HPDE6-E6E7 (cell line): ENCODE results near the gene CPNE5.

Source experiments
- DNase-seq: peaks from one replicate; pipeline ENCODE4 v3.0.0; 2011; ENCODE audit warnings: missing footprints; ENCODE audit errors: extremely low spot score

The CPNE5 gene

GRCh38 chr6:36745836-36746235 is 93.4 kb downstream of the CPNE5 start:
- DNase-seq, result no peak

GRCh38 chr6:36745283-36745682 is 94.0 kb downstream of the CPNE5 start:
- DNase-seq, result no peak

GRCh38 chr6:36744304-36744673 is 95.0 kb downstream of the CPNE5 start:
- no peak for DNase-seq

GRCh38 chr6:36743538-36744303 is 95.5 kb downstream of the CPNE5 start:
- no peak for DNase-seq

GRCh38 chr6:36743032-36743431 is 96.2 kb downstream of the CPNE5 start:
- DNase-seq, result no peak

- no peak for DNase-seq
Observed at GRCh38 chr6:36742146-36742545, 97.1 kb downstream of the CPNE5 start.

- no peak for DNase-seq
Observed at GRCh38 chr6:36740818-36741179, 98.4 kb downstream of the CPNE5 start.

GRCh38 chr6:36739947-36740817 is 99.1 kb downstream of the CPNE5 start:
- no peak for DNase-seq

GRCh38 chr6:36738108-36738507 is 101.1 kb downstream of the CPNE5 start:
- DNase-seq, result no peak

- DNase-seq, result no peak
Observed at GRCh38 chr6:36737043-36737785, 102.0 kb downstream of the CPNE5 start.

- no peak for DNase-seq
Observed at GRCh38 chr6:36735110-36736071, 103.9 kb downstream of the CPNE5 start.

GRCh38 chr6:36734486-36735060 is 104.7 kb downstream of the CPNE5 start:
- no peak for DNase-seq

GRCh38 chr6:36733300-36733699 is 105.9 kb downstream of the CPNE5 start:
- DNase-seq, result no peak

- DNase-seq, result no peak
Observed at GRCh38 chr6:36731622-36732310, 107.5 kb downstream of the CPNE5 start.

- no peak for DNase-seq
Observed at GRCh38 chr6:36730424-36731380, 108.5 kb downstream of the CPNE5 start.

GRCh38 chr6:36729161-36729524 is 110.1 kb downstream of the CPNE5 start:
- no peak for DNase-seq

- DNase-seq, result no peak
Observed at GRCh38 chr6:36728289-36729160, 110.7 kb downstream of the CPNE5 start.

GRCh38 chr6:36727505-36728021 is 111.7 kb downstream of the CPNE5 start:
- no peak for DNase-seq
